Measurements from ENCODE around the gene GRID2IP.

GRID2IP gene

GRCh38 chr7:6562106-6562505 is 10.8 kb upstream of the GRID2IP start:
- no peak for DNase-seq (ENCODE audit: low read depth in 2 of 2)

- no peak for DNase-seq (ENCODE audit: low read depth in 2 of 2)
Observed at GRCh38 chr7:6559896-6560295, 8.6 kb upstream of the GRID2IP start.

- DNase-seq (ENCODE audit: low read depth in 2 of 2): no peak
Observed at GRCh38 chr7:6558837-6559236, 7.6 kb upstream of the GRID2IP start.

GRCh38 chr7:6556196-6556595 is 4.9 kb upstream of the GRID2IP start:
- no peak for DNase-seq (ENCODE audit: low read depth in 2 of 2)

GRCh38 chr7:6554848-6555247 is 3.6 kb upstream of the GRID2IP start:
- DNase-seq (ENCODE audit: low read depth in 2 of 2): no peak

GRCh38 chr7:6553448-6554044 is 2.3 kb upstream of the GRID2IP start:
- DNase-seq (ENCODE audit: low read depth in 2 of 2): no peak

GRCh38 chr7:6547400-6547799 is 3.9 kb downstream of the GRID2IP start:
- DNase-seq (ENCODE audit: low read depth in 2 of 2): no peak

GRCh38 chr7:6546498-6547251 is 4.6 kb downstream of the GRID2IP start:
- no peak for DNase-seq (ENCODE audit: low read depth in 2 of 2)

- DNase-seq (ENCODE audit: low read depth in 2 of 2): no peak
Observed at GRCh38 chr7:6545398-6546126, 5.7 kb downstream of the GRID2IP start.

- no peak for DNase-seq (ENCODE audit: low read depth in 2 of 2)
Observed at GRCh38 chr7:6542368-6542767, 8.9 kb downstream of the GRID2IP start.

- DNase-seq (ENCODE audit: low read depth in 2 of 2): no peak
Observed at GRCh38 chr7:6536262-6537260, 14.7 kb downstream of the GRID2IP start.

- peak; percentile 8 to 30 for DNase-seq (ENCODE audit: low read depth in 2 of 2)
Observed at GRCh38 chr7:6533893-6534495, 17.3 kb downstream of the GRID2IP start.

- no peak for DNase-seq (ENCODE audit: low read depth in 2 of 2)
Observed at GRCh38 chr7:6532516-6532915, 18.7 kb downstream of the GRID2IP start.

GRCh38 chr7:6531492-6532279 is 19.6 kb downstream of the GRID2IP start:
- no peak for DNase-seq (ENCODE audit: low read depth in 2 of 2)

- peak; percentile 44 to 65 for DNase-seq (ENCODE audit: low read depth in 2 of 2)
Observed at GRCh38 chr7:6530626-6531491, 20.4 kb downstream of the GRID2IP start.

GRCh38 chr7:6529643-6530042 is 21.6 kb downstream of the GRID2IP start:
- DNase-seq (ENCODE audit: low read depth in 2 of 2): no peak

GRCh38 chr7:6528401-6529130 is 22.7 kb downstream of the GRID2IP start:
- DNase-seq (ENCODE audit: low read depth in 2 of 2): no peak

- no peak for DNase-seq (ENCODE audit: low read depth in 2 of 2)
Observed at GRCh38 chr7:6526997-6527378, 24.3 kb downstream of the GRID2IP start.
